Measurements from ENCODE around the gene ART1.

ART1 gene

DNA sequence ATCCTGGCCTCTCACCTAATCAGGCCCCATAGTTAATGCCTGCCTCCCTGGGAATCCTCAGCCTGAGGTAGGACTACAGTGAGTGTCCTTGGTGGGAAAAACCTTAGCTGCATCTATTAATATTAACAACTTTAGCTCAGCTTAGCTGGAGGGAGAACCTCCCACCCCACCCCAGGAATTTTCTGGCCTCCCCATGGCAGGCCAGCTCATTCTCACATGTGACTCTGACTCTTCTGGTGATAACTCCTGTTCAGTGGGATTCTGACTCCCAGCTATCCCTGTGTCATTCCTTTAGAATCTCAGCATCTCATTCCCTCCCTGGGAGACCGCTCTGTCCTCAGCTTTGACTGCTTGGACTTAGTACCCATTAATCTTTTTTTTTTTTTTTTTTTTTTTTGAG, 17.6 kb upstream of the ART1 start:
- no peak for TF ChIP-seq SIN3A (IDR thresholded peaks at IDR 0.05; ENCODE audit: borderline replicate concordance, insufficient read depth, low read length)
- TF ChIP-seq, protein P1, sequence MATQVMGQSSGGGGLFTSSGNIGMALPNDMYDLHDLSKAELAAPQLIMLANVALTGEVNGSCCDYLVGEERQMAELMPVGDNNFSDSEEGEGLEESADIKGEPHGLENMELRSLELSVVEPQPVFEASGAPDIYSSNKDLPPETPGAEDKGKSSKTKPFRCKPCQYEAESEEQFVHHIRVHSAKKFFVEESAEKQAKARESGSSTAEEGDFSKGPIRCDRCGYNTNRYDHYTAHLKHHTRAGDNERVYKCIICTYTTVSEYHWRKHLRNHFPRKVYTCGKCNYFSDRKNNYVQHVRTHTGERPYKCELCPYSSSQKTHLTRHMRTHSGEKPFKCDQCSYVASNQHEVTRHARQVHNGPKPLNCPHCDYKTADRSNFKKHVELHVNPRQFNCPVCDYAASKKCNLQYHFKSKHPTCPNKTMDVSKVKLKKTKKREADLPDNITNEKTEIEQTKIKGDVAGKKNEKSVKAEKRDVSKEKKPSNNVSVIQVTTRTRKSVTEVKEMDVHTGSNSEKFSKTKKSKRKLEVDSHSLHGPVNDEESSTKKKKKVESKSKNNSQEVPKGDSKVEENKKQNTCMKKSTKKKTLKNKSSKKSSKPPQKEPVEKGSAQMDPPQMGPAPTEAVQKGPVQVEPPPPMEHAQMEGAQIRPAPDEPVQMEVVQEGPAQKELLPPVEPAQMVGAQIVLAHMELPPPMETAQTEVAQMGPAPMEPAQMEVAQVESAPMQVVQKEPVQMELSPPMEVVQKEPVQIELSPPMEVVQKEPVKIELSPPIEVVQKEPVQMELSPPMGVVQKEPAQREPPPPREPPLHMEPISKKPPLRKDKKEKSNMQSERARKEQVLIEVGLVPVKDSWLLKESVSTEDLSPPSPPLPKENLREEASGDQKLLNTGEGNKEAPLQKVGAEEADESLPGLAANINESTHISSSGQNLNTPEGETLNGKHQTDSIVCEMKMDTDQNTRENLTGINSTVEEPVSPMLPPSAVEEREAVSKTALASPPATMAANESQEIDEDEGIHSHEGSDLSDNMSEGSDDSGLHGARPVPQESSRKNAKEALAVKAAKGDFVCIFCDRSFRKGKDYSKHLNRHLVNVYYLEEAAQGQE (IDR thresholded peaks at IDR 0.05; ENCODE audit: insufficient read depth in 1 of 2, low read depth in 2 of 2, low read length in 2 of 2) = no peak
- no peak for TF ChIP-seq FOXP2 (optimal IDR thresholded peaks at IDR 0.05; ENCODE audit: borderline replicate concordance, extremely low read depth, extremely low read length, insufficient read depth)

DNA sequence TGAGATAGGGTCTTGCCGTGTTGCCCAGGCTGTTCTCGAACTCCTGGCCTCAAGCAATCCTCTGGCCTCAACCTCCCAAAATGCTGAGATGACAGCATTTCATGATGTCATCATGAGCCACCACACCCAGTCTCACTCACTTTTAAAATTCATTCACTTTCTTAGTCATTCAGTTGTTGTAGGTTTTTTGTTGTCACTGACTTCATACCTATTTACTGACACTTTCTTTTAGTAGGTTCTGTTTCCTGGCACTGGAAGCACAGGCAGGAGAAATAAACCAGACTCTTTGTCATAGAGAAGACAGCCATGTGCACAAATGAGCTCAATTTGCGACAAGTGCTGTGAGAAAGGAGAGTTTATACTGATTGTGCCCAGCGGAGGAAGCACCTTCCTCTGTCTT, 13.6 kb upstream of the ART1 start:
- TF ChIP-seq SIN3A (IDR thresholded peaks at IDR 0.05; ENCODE audit: borderline replicate concordance, insufficient read depth, low read length) = no peak
- TF ChIP-seq TAF1 (IDR thresholded peaks at IDR 0.05; ENCODE audit: borderline replicate concordance, insufficient read depth, low read length) = no peak
- no peak for TF ChIP-seq POLR2AphosphoS5 (IDR thresholded peaks at IDR 0.05; ENCODE audit: low read depth, low read length)
- TF ChIP-seq, protein P1 (IDR thresholded peaks at IDR 0.05; ENCODE audit: insufficient read depth in 1 of 2, low read depth in 2 of 2, low read length in 2 of 2) = no peak
- no peak for TF ChIP-seq FOXP2 (optimal IDR thresholded peaks at IDR 0.05; ENCODE audit: borderline replicate concordance, extremely low read depth, extremely low read length, insufficient read depth)

DNA sequence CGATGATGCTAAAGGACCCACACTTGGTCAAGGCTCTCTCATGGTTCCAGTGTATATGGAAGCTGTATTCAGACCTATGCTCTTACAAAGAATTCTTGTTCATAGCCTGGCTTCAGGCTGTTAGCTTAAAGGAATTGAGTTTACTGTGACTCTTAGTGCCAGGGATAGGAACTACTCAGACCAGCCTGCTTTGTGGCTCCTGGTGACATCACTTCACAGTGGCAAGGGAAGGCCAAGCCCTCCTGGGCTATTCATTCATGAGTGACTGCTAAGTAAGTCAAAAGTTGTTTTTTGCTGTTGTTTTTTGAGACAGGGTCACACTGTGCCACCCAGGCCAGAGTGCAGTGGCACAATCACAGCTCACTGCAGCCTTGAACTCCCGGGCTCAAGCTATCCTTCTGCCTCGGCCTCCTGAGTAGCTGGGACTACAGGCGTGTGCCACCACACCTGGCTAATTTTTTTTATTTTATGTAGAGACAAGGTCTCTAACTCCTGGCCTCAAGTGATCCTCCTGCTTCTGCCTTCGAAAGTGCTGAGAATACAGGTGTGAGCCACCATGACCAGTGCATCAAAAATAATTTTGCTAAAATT, 12.8 kb upstream of the ART1 start:
- TF ChIP-seq TAF1 (IDR thresholded peaks at IDR 0.05; ENCODE audit: borderline replicate concordance, insufficient read depth, low read length) (no peak), SIN3A (IDR thresholded peaks at IDR 0.05; ENCODE audit: borderline replicate concordance, insufficient read depth, low read length) (no peak), FOXP2 (optimal IDR thresholded peaks at IDR 0.05; ENCODE audit: borderline replicate concordance, extremely low read depth, extremely low read length, insufficient read depth) (no peak), POLR2AphosphoS5 (IDR thresholded peaks at IDR 0.05; ENCODE audit: low read depth, low read length) (no peak)
- TF ChIP-seq, protein P1 (IDR thresholded peaks at IDR 0.05; ENCODE audit: insufficient read depth in 1 of 2, low read depth in 2 of 2, low read length in 2 of 2) = no peak

DNA sequence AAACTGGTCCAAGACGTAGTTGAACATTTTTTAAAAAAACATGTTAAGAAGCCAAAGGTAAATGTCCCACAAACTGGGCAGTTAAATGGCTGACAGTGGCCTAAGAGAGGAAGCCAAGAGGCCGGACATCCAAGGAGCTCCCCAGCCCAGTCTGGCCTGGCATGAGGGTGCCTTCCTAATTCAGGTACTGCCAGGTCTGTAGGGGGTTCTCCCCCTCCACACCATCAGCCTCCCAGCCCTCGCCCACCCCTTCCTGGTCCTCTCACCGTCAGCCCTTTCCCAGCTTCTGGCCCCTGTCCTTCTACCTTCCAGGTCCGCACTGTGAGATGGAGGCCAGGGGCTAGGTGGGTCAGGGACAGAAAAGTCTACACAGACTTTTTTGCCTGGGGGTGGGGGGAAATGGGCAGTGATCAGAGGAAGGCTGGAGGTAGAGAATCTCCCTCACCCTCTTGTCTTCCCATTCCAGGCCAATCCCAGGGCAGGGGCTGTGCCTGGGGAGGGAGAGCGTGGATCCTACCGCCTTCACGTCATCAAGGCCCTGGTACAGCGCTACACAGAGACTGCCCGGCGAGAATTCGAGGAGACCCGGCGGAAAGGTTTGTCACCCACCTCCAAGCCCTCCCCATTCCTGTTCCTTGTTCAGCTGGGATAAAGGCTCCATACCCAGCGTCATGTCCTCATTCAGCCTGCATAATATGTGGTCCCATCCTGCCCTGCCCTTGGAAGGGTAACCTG, 9.1 kb upstream of the ART1 start:
- no peak for TF ChIP-seq TAF1 (IDR thresholded peaks at IDR 0.05; ENCODE audit: borderline replicate concordance, insufficient read depth, low read length)

DNA sequence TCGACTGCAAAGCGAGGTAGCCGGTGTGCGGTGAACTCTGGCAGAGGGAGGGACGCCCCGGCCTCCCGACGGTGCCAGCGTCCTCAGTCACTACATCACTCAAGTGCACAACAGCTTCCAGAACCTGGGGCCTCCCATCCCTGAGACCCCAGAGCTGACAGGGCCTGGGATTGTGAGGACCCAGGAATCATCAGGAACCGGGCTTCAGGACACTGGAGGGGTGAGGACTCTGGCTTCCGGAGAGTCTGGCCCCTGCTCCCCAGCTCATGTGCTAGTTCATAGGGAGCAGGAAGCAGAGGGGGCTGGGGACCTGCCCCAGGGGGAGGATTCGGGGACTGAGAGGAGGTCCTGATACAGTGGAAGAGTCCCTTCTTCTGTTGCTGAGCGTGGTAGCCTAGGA, 7.7 kb upstream of the ART1 start:
- no peak for TF ChIP-seq POLR2AphosphoS5 (IDR thresholded peaks at IDR 0.05; ENCODE audit: low read depth, low read length)

DNA sequence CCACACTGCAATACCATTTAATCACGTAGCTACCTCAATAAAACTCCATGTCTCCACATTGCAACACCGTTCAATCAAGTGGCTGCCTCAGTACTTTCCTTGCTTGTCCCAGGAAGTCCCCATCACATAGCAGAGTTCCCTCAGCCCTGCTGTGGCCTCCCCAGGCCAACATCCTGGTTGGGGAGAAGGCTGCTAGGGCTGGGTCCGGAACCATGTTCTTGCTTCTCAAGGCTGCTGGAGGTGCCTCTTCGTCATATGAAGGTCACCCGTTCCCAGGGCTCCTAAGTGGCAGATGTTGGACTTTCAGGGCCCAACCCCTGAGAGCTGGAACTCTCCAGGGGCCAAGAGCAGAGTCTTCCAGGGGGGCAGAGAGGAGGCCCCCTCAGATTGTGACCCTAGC, 6.4 kb upstream of the ART1 start:
- TF ChIP-seq FOXP2 (optimal IDR thresholded peaks at IDR 0.05; ENCODE audit: borderline replicate concordance, extremely low read depth, extremely low read length, insufficient read depth) (no peak), SIN3A (IDR thresholded peaks at IDR 0.05; ENCODE audit: borderline replicate concordance, insufficient read depth, low read length) (no peak), TAF1 (IDR thresholded peaks at IDR 0.05; ENCODE audit: borderline replicate concordance, insufficient read depth, low read length) (no peak), POLR2AphosphoS5 (IDR thresholded peaks at IDR 0.05; ENCODE audit: low read depth, low read length) (no peak)
- TF ChIP-seq, protein P1 (IDR thresholded peaks at IDR 0.05; ENCODE audit: insufficient read depth in 1 of 2, low read depth in 2 of 2, low read length in 2 of 2) = no peak
